Breast epithelium (tissue), 4 donors: ENCODE measurements around the gene OBSCN. TPM values are rescaled to one million over a fixed set of nuclear protein-coding genes. Genes with fewer than 3 reads are reported as not detected.
"Not testable (repeated sequence)": the region's sequence is repeated elsewhere in the genome, so short reads cannot be mapped to it uniquely, and the experiment has no call there.

Experiments
- DNase-seq, 2 donors: peaks; one replicate each; pipeline ENCODE4 v3.0.0-alpha.2; 2019; ENCODE audit warnings: low spot score in 2 of 2
- H3K27ac ChIP-seq, 2 donors: fragments of 200-600 bp; sonication (generic) in 1 of 2; one replicate each; pipeline ENCODE4 v1.5.1; 2016 to 2019; ENCODE audit warnings: mild to moderate bottlenecking in 1 of 2
- H3K27me3 ChIP-seq, 2 donors: fragments of 200-600 bp; sonication (generic) in 1 of 2; one replicate each; pipeline versions ENCODE4 v1.5.1 to v1.6.0; 2017 to 2019; ENCODE audit warnings: control low read depth in 1 of 2, mild to moderate bottlenecking in 1 of 2
- H3K36me3 ChIP-seq: fragments of 200-600 bp; one replicate; pipeline ENCODE4 v1.5.1; 2019
- H3K4me1 ChIP-seq, 2 donors: fragments of 200-600 bp; sonication (generic); one replicate each; pipeline ENCODE4 v1.5.1; 2016 to 2019; ENCODE audit warnings: control low read depth in 1 of 2
- H3K4me3 ChIP-seq, 3 donors: fragments of 200-600 bp; sonication (generic); 1 replicate in 2 of 3; 2 replicates in 1 of 3; pipeline ENCODE4 v1.5.1; 2016 to 2019; ENCODE audit warnings: mild to moderate bottlenecking in 3 of 3, moderate library complexity in 2 of 3
- H3K9me3 ChIP-seq, 2 donors: fragments of 200-600 bp; sonication (generic) in 1 of 2; one replicate each; pipeline ENCODE4 v1.5.1; 2016 to 2019; ENCODE audit warnings: control low read depth in 1 of 2
- POLR2A ChIP-seq: fragments of 450-650 bp; IDR thresholded peaks from one replicate; pipeline ENCODE4 v1.6.1; 2016; ENCODE audit warnings: antibody characterized with exemption, mild to moderate bottlenecking, moderate library complexity
- POLR2AphosphoS5 ChIP-seq, 3 donors: sonication (generic); formaldehyde crosslinking; IDR thresholded peaks; one replicate each; pipeline ENCODE4 v1.6.1; 2017; ENCODE audit warnings: antibody characterized with exemption in 3 of 3
- intact Hi-C: fragments of 100-400 bp; cut with DNase I; formaldehyde crosslinking; loops from one replicate; pipeline ENCODE4 v1.15.1; 2023; ENCODE audit warnings: low total_unique reads
- total RNA-seq, 3 donors: library from RNA; depleted of rRNA; stranded (reverse); fragments of >200 nt; gene quantifications; one replicate each; pipeline ENCODE4 v1.1.0, GENCODE V29; 2016
- TF ChIP-seq, protein P1 (sequence below), 3 donors: fragments of 450-650 bp; IDR thresholded peaks; one replicate each; pipeline ENCODE4 v1.5.1; 2016 to 2017; ENCODE audit warnings: antibody characterized with exemption in 3 of 3, mild to moderate bottlenecking in 3 of 3, moderate library complexity in 3 of 3

The OBSCN gene
- total RNA-seq, 3 donors from 2014 or later, result 3.0 to 40.0 (median 27.9) TPM

- no peak for DNase-seq
- intact Hi-C loops, result no loop called here
- Histone ChIP-seq H3K4me3 (no peak overlapping the region), H3K36me3 (no peaks in the 10 kb centered on the region), H3K9me3 (no peaks in the 10 kb centered on the region), H3K27me3 (no peaks in the 10 kb centered on the region), H3K27ac (no peak overlapping the region), H3K4me1 (no peaks in the 10 kb centered on the region)
- TF ChIP-seq POLR2A, result no peak
- TF ChIP-seq, protein P1, sequence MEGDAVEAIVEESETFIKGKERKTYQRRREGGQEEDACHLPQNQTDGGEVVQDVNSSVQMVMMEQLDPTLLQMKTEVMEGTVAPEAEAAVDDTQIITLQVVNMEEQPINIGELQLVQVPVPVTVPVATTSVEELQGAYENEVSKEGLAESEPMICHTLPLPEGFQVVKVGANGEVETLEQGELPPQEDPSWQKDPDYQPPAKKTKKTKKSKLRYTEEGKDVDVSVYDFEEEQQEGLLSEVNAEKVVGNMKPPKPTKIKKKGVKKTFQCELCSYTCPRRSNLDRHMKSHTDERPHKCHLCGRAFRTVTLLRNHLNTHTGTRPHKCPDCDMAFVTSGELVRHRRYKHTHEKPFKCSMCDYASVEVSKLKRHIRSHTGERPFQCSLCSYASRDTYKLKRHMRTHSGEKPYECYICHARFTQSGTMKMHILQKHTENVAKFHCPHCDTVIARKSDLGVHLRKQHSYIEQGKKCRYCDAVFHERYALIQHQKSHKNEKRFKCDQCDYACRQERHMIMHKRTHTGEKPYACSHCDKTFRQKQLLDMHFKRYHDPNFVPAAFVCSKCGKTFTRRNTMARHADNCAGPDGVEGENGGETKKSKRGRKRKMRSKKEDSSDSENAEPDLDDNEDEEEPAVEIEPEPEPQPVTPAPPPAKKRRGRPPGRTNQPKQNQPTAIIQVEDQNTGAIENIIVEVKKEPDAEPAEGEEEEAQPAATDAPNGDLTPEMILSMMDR (IDR thresholded peaks at IDR 0.05), result no peak
- TF ChIP-seq POLR2AphosphoS5 (IDR thresholded peaks at IDR 0.05), result no peak
These were observed 22.2 kb upstream of the OBSCN start for GRCh38 chr1:228185641-228185965.

- H3K27ac ChIP-seq, H3K4me1 ChIP-seq, H3K9me3 ChIP-seq, DNase-seq, H3K4me3 ChIP-seq, intact Hi-C loops, H3K27me3 ChIP-seq, H3K36me3 ChIP-seq: not testable (repeated sequence)
These were observed 19.6 kb upstream of the OBSCN start for GRCh38 chr1:228188249-228188648.

- Histone ChIP-seq H3K27ac (no peak overlapping the region), H3K9me3 (no peaks in the 10 kb centered on the region), H3K4me3 (no peak overlapping the region), H3K4me1 (no peaks in the 10 kb centered on the region), H3K36me3 (no peaks in the 10 kb centered on the region), H3K27me3 (no peaks in the 10 kb centered on the region)
- TF ChIP-seq POLR2AphosphoS5 (IDR thresholded peaks at IDR 0.05), result no peak
- TF ChIP-seq, protein P1 (IDR thresholded peaks at IDR 0.05), result no peak
- TF ChIP-seq POLR2A, result no peak
- no peak for DNase-seq
- intact Hi-C loops, result no loop called here
These were observed 17.7 kb upstream of the OBSCN start for GRCh38 chr1:228190182-228190581.

DNA sequence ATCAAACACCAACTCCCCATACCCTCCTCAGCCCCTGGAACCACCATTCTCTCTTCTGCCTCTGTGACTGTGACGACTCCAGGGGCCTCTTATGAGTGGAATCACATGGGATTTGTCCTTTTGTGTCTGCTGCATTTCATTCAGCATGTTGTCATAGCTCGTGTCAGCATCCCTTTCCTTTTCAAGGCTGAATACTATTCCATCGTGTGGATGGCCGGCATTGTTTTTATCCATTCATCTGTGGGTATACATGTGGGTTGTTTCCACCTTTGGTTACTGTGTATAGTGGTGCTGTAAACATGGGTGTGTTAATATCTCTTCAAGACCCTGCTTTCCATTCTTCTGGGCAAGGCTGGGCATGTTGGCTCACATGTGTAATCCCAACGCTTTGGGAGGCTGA lies 17.1 kb upstream of the OBSCN start:
- DNase-seq, result no peak
- TF ChIP-seq POLR2A (no peak), POLR2AphosphoS5 (IDR thresholded peaks at IDR 0.05) (no peak)
- TF ChIP-seq, protein P1 (IDR thresholded peaks at IDR 0.05), result no peak
- no peak overlapping the region for H3K4me3 ChIP-seq
- H3K9me3 ChIP-seq, result no peaks in the 10 kb centered on the region
- no peaks in the 10 kb centered on the region for H3K4me1 ChIP-seq
- no peaks in the 10 kb centered on the region for H3K36me3 ChIP-seq
- intact Hi-C loops, result no loop called here
- no peak overlapping the region for H3K27ac ChIP-seq
- H3K27me3 ChIP-seq, result no peaks in the 10 kb centered on the region

DNA sequence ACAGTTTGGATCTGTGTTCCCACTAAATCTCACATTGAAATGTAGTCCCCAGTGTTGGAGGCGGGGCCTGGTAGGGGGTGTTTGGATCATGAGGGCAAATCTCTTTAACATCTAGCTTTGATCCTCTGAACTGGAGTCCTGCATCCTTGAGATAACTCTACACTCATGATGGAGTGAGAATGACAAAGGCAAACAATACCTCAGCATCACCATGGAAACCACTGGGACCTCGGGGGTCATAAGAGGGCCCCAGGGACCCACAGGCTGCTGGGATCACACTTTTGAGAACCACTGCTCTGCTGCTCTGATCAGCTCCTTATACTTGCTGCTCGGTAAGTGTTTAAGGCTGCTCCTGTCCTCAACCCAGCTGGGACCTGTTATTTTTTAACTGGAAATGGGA lies 13.4 kb upstream of the OBSCN start:
- Histone ChIP-seq H3K4me3 (no peak overlapping the region), H3K4me1 (no peaks in the 10 kb centered on the region), H3K9me3 (peaks cover 12% of the 10 kb centered on the region in 2 donors), H3K36me3 (no peaks in the 10 kb centered on the region), H3K27ac (no peak overlapping the region), H3K27me3 (no peaks in the 10 kb centered on the region)
- intact Hi-C loops, result no loop called here
- no peak for DNase-seq
- TF ChIP-seq POLR2A (no peak), POLR2AphosphoS5 (IDR thresholded peaks at IDR 0.05) (no peak)
- TF ChIP-seq, protein P1 (IDR thresholded peaks at IDR 0.05), result no peak
